Activated T-helper 17 cell treated with anti-CD3 and anti-CD28 coated beads, Interleukin-2, amount 50 U/mL, for 72 hours (primary cell): Measurements from ENCODE around the gene OSBPL2. TPM values are rescaled to one million over a fixed set of nuclear protein-coding genes. Genes with fewer than 3 reads are reported as not detected.

Source experiments
- ATAC-seq: fragments of 150-1000 bp; cut with Tn5 transposase; replicated peaks from 2 replicates; pipeline ENCODE4 v1.10.0; 2021; ENCODE audit warnings: mild to moderate bottlenecking, moderate library complexity
- H3K27ac Mint-ChIP-seq: one replicate; pipeline ENCODE4 v1.8.0; 2022; ENCODE audit warnings: mixed read lengths
- H3K27me3 Mint-ChIP-seq: one replicate; pipeline ENCODE4 v1.8.0; 2022; ENCODE audit warnings: mixed read lengths
- H3K36me3 Mint-ChIP-seq: one replicate; pipeline ENCODE4 v1.8.0; 2022; ENCODE audit warnings: low read depth, mild to moderate bottlenecking, mixed read lengths
- H3K4me1 Mint-ChIP-seq: one replicate; pipeline ENCODE4 v1.8.0; 2022; ENCODE audit warnings: mixed read lengths
- H3K4me3 Mint-ChIP-seq: one replicate; pipeline ENCODE4 v1.8.0; 2022; ENCODE audit warnings: mild to moderate bottlenecking, mixed read lengths
- H3K9me3 Mint-ChIP-seq: one replicate; pipeline ENCODE4 v1.8.0; 2022; ENCODE audit warnings: mixed read lengths
- total RNA-seq, 2 donors: library from RNA; stranded (reverse); gene quantifications; one replicate each; pipeline ENCODE4 v1.2.3, GENCODE V29; 2022

OSBPL2 gene
- total RNA-seq, 2 donors from 2014 or later = 25.6 to 34.7 TPM

GRCh38 chr20:62344782-62345181, 106.5 kb downstream of the OSBPL2 start:
- H3K4me3 Mint-ChIP-seq = no peak overlapping the region
- peaks cover 6% of the 10 kb centered on the region for H3K27me3 Mint-ChIP-seq
- no peaks in the 10 kb centered on the region for H3K4me1 Mint-ChIP-seq
- no peak for ATAC-seq
- peaks cover 4% of the 10 kb centered on the region for H3K9me3 Mint-ChIP-seq
- no peaks in the 10 kb centered on the region for H3K36me3 Mint-ChIP-seq
- no peak overlapping the region for H3K27ac Mint-ChIP-seq

Other genes with a start within 250 kb of the OSBPL2 start
- gene TAF4, start 172.6 kb upstream of the OSBPL2 start, total RNA-seq = 10 to 100 TPM; 13.4 to 14.5 TPM
- 10 to 100 TPM; 25.1 to 29.8 TPM for gene LSM14B, start 116.0 kb upstream of the OSBPL2 start, total RNA-seq
- 100 to 1,000 TPM; 161 to 334 TPM for gene PSMA7, start 95.1 kb upstream of the OSBPL2 start, total RNA-seq
- 10 to 100 TPM; 16.5 to 17.9 TPM for gene SS18L1, start 94.8 kb upstream of the OSBPL2 start, total RNA-seq
- gene MTG2, start 55.5 kb upstream of the OSBPL2 start, total RNA-seq = 10 to 100 TPM; 19.7 to 40.2 TPM
- gene HRH3, start 18.2 kb upstream of the OSBPL2 start, total RNA-seq = not detected
- 100 to 1,000 TPM in 1 of 2 donors, 10 to 100 TPM in 1; 67.3 to 132 TPM for gene ADRM1, start 64.5 kb downstream of the OSBPL2 start, total RNA-seq
- under 1 TPM; 0.29 to 0.39 TPM for gene LAMA5, start 128.8 kb downstream of the OSBPL2 start, total RNA-seq
- 1,000 to 10,000 TPM; 2,323 to 2,749 TPM for gene RPS21, start 148.6 kb downstream of the OSBPL2 start, total RNA-seq
- gene CABLES2, start 168.8 kb downstream of the OSBPL2 start, total RNA-seq = 1 to 10 TPM; 6.8 to 6.9 TPM
- not detected for gene RBBP8NL, start 189.0 kb downstream of the OSBPL2 start, total RNA-seq
- not detected for gene GATA5, start 237.5 kb downstream of the OSBPL2 start, total RNA-seq